ENCODE data around the gene CBY3.
"Not testable (repeated sequence)": the region's sequence is repeated elsewhere in the genome, so short reads cannot be mapped to it uniquely, and the experiment has no call there.

The CBY3 gene

GRCh38 chr5:179680780-179681401 lies at the start of gene CBY3:
Gene CBY3 (minus strand): TSS chr5:179681034. CDS start chr5:179680918, 116 bp downstream.
- no peak for TF ChIP-seq GATA1 (IDR thresholded peaks at IDR 0.05; ENCODE audit: low read depth, low read length)
- TF ChIP-seq POLR2A (IDR thresholded peaks at IDR 0.05; ENCODE audit: low read length): no peak
- DNase-seq: no peak

- DNase-seq: no peak
- TF ChIP-seq GATA1 (IDR thresholded peaks at IDR 0.05; ENCODE audit: low read depth, low read length): no peak
- TF ChIP-seq POLR2A (IDR thresholded peaks at IDR 0.05; ENCODE audit: low read length): no peak
Measured at GRCh38 chr5:179730356-179730755, 49.5 kb upstream of the CBY3 start.

GRCh38 chr5:179729727-179730126 lies 48.9 kb upstream of the CBY3 start:
- DNase-seq: no peak
- no peak for TF ChIP-seq POLR2A (IDR thresholded peaks at IDR 0.05; ENCODE audit: low read length)
- TF ChIP-seq GATA1 (IDR thresholded peaks at IDR 0.05; ENCODE audit: low read depth, low read length): no peak

- DNase-seq: no peak
- no peak for TF ChIP-seq POLR2A (IDR thresholded peaks at IDR 0.05; ENCODE audit: low read length)
- no peak for TF ChIP-seq GATA1 (IDR thresholded peaks at IDR 0.05; ENCODE audit: low read depth, low read length)
Measured at GRCh38 chr5:179729303-179729702, 48.5 kb upstream of the CBY3 start.

GRCh38 chr5:179727106-179727505 lies 46.3 kb upstream of the CBY3 start:
- TF ChIP-seq POLR2A (IDR thresholded peaks at IDR 0.05; ENCODE audit: low read length): no peak
- DNase-seq: no peak

GRCh38 chr5:179724163-179724562 lies 43.3 kb upstream of the CBY3 start:
- no peak for TF ChIP-seq GATA1 (IDR thresholded peaks at IDR 0.05; ENCODE audit: low read depth, low read length)
- TF ChIP-seq POLR2A (IDR thresholded peaks at IDR 0.05; ENCODE audit: low read length): no peak
- DNase-seq: no peak

- no peak for TF ChIP-seq POLR2A (IDR thresholded peaks at IDR 0.05; ENCODE audit: low read length)
- TF ChIP-seq GATA1 (IDR thresholded peaks at IDR 0.05; ENCODE audit: low read depth, low read length): no peak
- no peak for DNase-seq
Measured at GRCh38 chr5:179720222-179720621, 39.4 kb upstream of the CBY3 start.

- no peak for TF ChIP-seq GATA1 (IDR thresholded peaks at IDR 0.05; ENCODE audit: low read depth, low read length)
- no peak for TF ChIP-seq POLR2A (IDR thresholded peaks at IDR 0.05; ENCODE audit: low read length)
- peak; percentile 55 to 60 for DNase-seq
Measured at GRCh38 chr5:179716286-179716685, 35.5 kb upstream of the CBY3 start.

- TF ChIP-seq POLR2A (IDR thresholded peaks at IDR 0.05; ENCODE audit: low read length): no peak
- TF ChIP-seq GATA1 (IDR thresholded peaks at IDR 0.05; ENCODE audit: low read depth, low read length): no peak
- peak; percentile 84 to 92 for DNase-seq
Measured at GRCh38 chr5:179700401-179700918, 19.6 kb upstream of the CBY3 start.

- DNase-seq: peak; percentile 74 to 76
- no peak for TF ChIP-seq GATA1 (IDR thresholded peaks at IDR 0.05; ENCODE audit: low read depth, low read length)
- peak; percentile 44 for TF ChIP-seq POLR2A (IDR thresholded peaks at IDR 0.05; ENCODE audit: low read length)
Measured at GRCh38 chr5:179699616-179700237, 18.9 kb upstream of the CBY3 start.

- TF ChIP-seq GATA1 (IDR thresholded peaks at IDR 0.05; ENCODE audit: low read depth, low read length): no peak
- TF ChIP-seq POLR2A (IDR thresholded peaks at IDR 0.05; ENCODE audit: low read length): peak; percentile 66
- DNase-seq: no peak
Measured at GRCh38 chr5:179698935-179699615, 18.2 kb upstream of the CBY3 start, which contains the start of gene CANX. Gene CANX (plus strand): TSS chr5:179698967. CDS start chr5:179705682, 6,715 bp downstream.

GRCh38 chr5:179697993-179698934 lies 17.4 kb upstream of the CBY3 start:
- TF ChIP-seq POLR2A (IDR thresholded peaks at IDR 0.05; ENCODE audit: low read length) (peak; percentile 96), GATA1 (IDR thresholded peaks at IDR 0.05; ENCODE audit: low read depth, low read length) (no peak)
- DNase-seq: peak; percentile 100

GRCh38 chr5:179697543-179697942 lies 16.7 kb upstream of the CBY3 start:
- not testable (repeated sequence) for DNase-seq

All from erythroblast (primary cell).